T-helper 2 cell treated with Interferon-gamma antibody and Interleukin-4, amounts not matched to agents 5 μg/mL and 100 μg/mL, for 36 hours (primary cell): Measurements from ENCODE around the gene CASZ1.

ENCODE experiments used
- DNase-seq: peaks from one replicate; pipeline ENCODE4 v3.0.0; 2021; ENCODE audit warnings: low spot score
- H3K27ac Mint-ChIP-seq: one replicate; pipeline ENCODE4 v1.8.0; 2021; ENCODE audit warnings: mild to moderate bottlenecking, mixed read lengths
- H3K27me3 Mint-ChIP-seq: one replicate; pipeline ENCODE4 v1.8.0; 2021; ENCODE audit warnings: low read depth, mixed read lengths
- H3K36me3 Mint-ChIP-seq: one replicate; pipeline ENCODE4 v1.8.0; 2021; ENCODE audit warnings: low read depth, mixed read lengths
- H3K4me1 Mint-ChIP-seq: one replicate; pipeline ENCODE4 v1.8.0; 2021; ENCODE audit warnings: low read depth, mixed read lengths
- H3K4me3 Mint-ChIP-seq: one replicate; pipeline ENCODE4 v1.8.0; 2022; ENCODE audit warnings: mild to moderate bottlenecking, moderate library complexity, mixed read lengths
- H3K9me3 Mint-ChIP-seq: one replicate; pipeline ENCODE4 v1.8.0; 2021; ENCODE audit warnings: mixed read lengths

Gene CASZ1

GRCh38 chr1:10745886-10746455 lies 50.5 kb downstream of the CASZ1 start:
- Mint-ChIP-seq H3K4me1 (no peaks in the 10 kb centered on the region), H3K4me3 (no peak overlapping the region), H3K27ac (no peak overlapping the region), H3K36me3 (no peaks in the 10 kb centered on the region), H3K27me3 (no peaks in the 10 kb centered on the region), H3K9me3 (no peaks in the 10 kb centered on the region)
- DNase-seq, result no peak

DNA sequence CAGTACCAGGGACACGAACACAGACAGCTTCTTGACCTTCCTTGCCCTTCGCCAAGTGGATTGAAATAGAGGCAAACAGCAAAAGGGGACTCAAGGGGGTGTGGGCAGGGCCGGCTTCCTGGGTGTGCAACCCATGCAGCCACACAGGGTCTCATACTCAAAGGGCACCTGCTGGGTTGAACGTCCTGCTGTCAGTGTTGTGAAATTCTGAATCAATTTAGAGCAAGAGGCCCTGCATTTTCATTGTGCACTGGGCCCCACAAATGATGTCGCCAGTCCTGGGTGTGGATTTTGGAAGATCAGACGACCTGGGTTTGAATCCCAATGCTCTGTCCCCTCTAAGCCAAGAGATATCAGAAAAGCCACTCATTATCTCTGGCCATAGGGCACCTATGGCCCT lies 51.1 kb downstream of the CASZ1 start:
- H3K4me1 Mint-ChIP-seq, result no peaks in the 10 kb centered on the region
- H3K9me3 Mint-ChIP-seq, result no peaks in the 10 kb centered on the region
- H3K36me3 Mint-ChIP-seq, result no peaks in the 10 kb centered on the region
- no peak overlapping the region for H3K27ac Mint-ChIP-seq
- no peak overlapping the region for H3K4me3 Mint-ChIP-seq
- DNase-seq, result no peak
- H3K27me3 Mint-ChIP-seq, result no peaks in the 10 kb centered on the region

- no peak for DNase-seq
- Mint-ChIP-seq H3K36me3 (no peaks in the 10 kb centered on the region), H3K9me3 (no peaks in the 10 kb centered on the region), H3K4me3 (no peak overlapping the region), H3K27ac (no peak overlapping the region), H3K27me3 (no peaks in the 10 kb centered on the region), H3K4me1 (no peaks in the 10 kb centered on the region)
These were observed 51.7 kb downstream of the CASZ1 start for GRCh38 chr1:10744654-10745238.

- Mint-ChIP-seq H3K9me3 (no peaks in the 10 kb centered on the region), H3K36me3 (no peaks in the 10 kb centered on the region), H3K4me1 (no peaks in the 10 kb centered on the region), H3K27ac (no peak overlapping the region), H3K4me3 (no peak overlapping the region), H3K27me3 (no peaks in the 10 kb centered on the region)
- no peak for DNase-seq
These were observed 52.4 kb downstream of the CASZ1 start for GRCh38 chr1:10744029-10744428.

- Mint-ChIP-seq H3K4me1 (no peaks in the 10 kb centered on the region), H3K27me3 (no peaks in the 10 kb centered on the region), H3K9me3 (no peaks in the 10 kb centered on the region), H3K27ac (no peak overlapping the region), H3K4me3 (no peak overlapping the region), H3K36me3 (no peaks in the 10 kb centered on the region)
- DNase-seq, result no peak
These were observed 54.8 kb downstream of the CASZ1 start for GRCh38 chr1:10741696-10742095.

GRCh38 chr1:10740123-10740522 lies 56.3 kb downstream of the CASZ1 start:
- H3K36me3 Mint-ChIP-seq, result no peaks in the 10 kb centered on the region
- H3K27me3 Mint-ChIP-seq, result no peaks in the 10 kb centered on the region
- no peak for DNase-seq
- H3K27ac Mint-ChIP-seq, result no peak overlapping the region
- no peak overlapping the region for H3K4me3 Mint-ChIP-seq
- H3K9me3 Mint-ChIP-seq, result no peaks in the 10 kb centered on the region
- no peaks in the 10 kb centered on the region for H3K4me1 Mint-ChIP-seq

GRCh38 chr1:10739589-10739988 lies 56.9 kb downstream of the CASZ1 start:
- H3K9me3 Mint-ChIP-seq, result no peaks in the 10 kb centered on the region
- H3K4me3 Mint-ChIP-seq, result no peak overlapping the region
- H3K36me3 Mint-ChIP-seq, result no peaks in the 10 kb centered on the region
- no peaks in the 10 kb centered on the region for H3K4me1 Mint-ChIP-seq
- no peak overlapping the region for H3K27ac Mint-ChIP-seq
- H3K27me3 Mint-ChIP-seq, result peaks cover 1% of the 10 kb centered on the region
- no peak for DNase-seq

- H3K4me3 Mint-ChIP-seq, result no peak overlapping the region
These were observed 58.1 kb downstream of the CASZ1 start for GRCh38 chr1:10738061-10739058.

DNA sequence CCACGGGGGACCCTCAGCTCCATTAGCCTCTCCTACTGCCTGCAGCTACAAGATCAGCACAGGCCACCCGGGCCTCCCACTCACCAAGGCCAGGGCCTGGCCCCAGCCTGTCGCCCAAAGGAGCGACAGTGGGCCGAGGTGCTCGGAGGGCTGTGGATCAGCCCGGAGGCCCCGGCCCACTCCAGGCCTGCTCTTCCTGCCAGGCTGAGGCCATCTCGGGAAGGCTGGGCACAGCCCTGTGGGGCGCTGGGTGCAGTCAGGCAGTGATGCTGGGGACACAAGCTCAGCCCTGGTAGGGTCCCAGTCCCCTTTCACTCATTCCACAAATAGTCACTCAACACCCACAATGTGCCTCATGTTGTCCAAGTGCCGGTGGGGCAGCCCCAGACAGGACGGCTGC lies 58.8 kb downstream of the CASZ1 start:
- no peak for DNase-seq
- peaks cover 3% of the 10 kb centered on the region for H3K27me3 Mint-ChIP-seq
- H3K9me3 Mint-ChIP-seq, result no peaks in the 10 kb centered on the region
- H3K4me3 Mint-ChIP-seq, result no peak overlapping the region
- no peaks in the 10 kb centered on the region for H3K36me3 Mint-ChIP-seq
- no peaks in the 10 kb centered on the region for H3K4me1 Mint-ChIP-seq
- H3K27ac Mint-ChIP-seq, result no peak overlapping the region

More at GRCh38 chr1:10738061-10739058, 58.1 kb downstream of the CASZ1 start:
- peaks cover 3% of the 10 kb centered on the region for H3K27me3 Mint-ChIP-seq
- H3K36me3 Mint-ChIP-seq, result no peaks in the 10 kb centered on the region
- H3K27ac Mint-ChIP-seq, result no peak overlapping the region
- H3K4me1 Mint-ChIP-seq, result no peaks in the 10 kb centered on the region
- DNase-seq, result no peak
- no peaks in the 10 kb centered on the region for H3K9me3 Mint-ChIP-seq

DNA sequence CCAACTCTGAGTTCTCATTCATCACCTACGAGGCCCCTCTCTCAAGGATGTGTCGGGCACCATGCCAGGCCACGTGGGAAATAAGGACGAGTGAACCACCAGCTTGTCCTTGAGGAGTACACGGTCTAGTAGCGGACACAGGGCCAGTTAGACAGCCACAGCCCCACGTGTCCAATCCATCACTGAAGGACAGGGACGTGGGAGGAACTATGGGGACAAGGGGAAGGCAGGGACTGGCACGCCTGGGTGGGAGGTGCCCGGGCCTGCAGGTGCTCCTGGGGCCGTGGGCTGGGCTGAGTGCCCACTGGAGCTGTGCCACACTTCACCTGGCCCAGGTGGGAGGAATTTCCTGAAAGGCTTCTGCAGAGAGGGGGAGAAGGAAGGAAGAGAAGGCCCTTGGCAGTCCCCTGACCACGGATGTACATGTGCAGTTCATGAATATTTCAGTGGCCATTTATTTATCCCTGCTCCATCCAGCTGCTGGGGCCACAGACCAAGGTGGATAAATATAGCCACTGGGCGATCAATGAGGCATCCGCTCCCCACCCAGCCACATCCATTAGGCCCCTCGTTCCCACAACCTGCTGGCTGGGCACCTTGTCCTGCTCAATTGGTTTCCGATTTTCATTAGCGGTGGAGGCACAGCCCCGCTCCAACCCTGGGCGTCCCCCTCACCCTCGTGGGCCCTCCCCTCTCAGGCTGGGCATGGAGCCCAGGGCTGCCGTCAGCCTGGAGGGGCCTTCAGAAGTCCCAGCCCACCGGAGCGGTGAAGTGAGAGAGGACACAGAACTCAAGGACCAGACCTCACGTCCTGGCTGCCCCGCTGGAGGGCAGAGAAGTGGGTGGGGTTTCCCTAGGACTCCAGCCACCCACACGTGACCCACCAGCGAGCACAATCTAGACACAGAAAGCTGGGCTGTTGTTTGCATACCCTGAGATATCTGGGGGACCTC lies 59.5 kb downstream of the CASZ1 start:
- Mint-ChIP-seq H3K27me3 (peaks cover 3% of the 10 kb centered on the region), H3K4me1 (no peaks in the 10 kb centered on the region), H3K4me3 (no peak overlapping the region), H3K36me3 (no peaks in the 10 kb centered on the region), H3K27ac (no peak overlapping the region), H3K9me3 (no peaks in the 10 kb centered on the region)
- no peak for DNase-seq

- peaks cover 3% of the 10 kb centered on the region for H3K27me3 Mint-ChIP-seq
- no peaks in the 10 kb centered on the region for H3K4me1 Mint-ChIP-seq
- no peaks in the 10 kb centered on the region for H3K9me3 Mint-ChIP-seq
- H3K27ac Mint-ChIP-seq, result no peak overlapping the region
- no peak for DNase-seq
- H3K36me3 Mint-ChIP-seq, result no peaks in the 10 kb centered on the region
- H3K4me3 Mint-ChIP-seq, result no peak overlapping the region
These were observed 60.7 kb downstream of the CASZ1 start for GRCh38 chr1:10735563-10736305.

DNA sequence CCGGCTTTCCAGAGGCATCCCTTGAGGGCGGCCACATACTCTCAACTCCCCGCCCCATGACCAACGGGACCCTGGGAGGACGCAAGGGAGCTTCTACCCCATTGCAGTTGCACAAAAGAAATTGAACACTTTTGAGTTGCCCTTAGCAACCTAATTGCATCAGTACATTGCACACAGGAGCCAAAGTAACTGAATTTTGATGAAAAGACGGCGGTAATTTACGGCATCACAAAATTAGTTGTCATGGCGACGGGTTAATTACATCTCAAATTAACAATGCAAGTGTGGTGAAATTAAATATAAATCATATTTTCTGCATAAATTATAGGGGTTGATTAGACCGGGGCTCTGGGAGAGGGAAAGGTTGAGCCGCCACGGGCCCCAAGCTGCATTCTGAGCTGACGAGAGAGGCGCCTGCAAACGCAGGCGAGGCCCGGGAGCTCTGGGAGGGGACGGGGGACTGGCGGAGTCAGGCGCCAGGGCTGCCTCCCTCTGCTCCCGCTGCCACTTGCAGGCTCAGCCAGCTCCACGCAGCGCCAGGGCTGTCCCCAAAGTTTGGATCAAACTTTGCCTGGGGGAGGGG lies 61.4 kb downstream of the CASZ1 start:
- H3K27me3 Mint-ChIP-seq, result peaks cover 3% of the 10 kb centered on the region
- no peaks in the 10 kb centered on the region for H3K4me1 Mint-ChIP-seq
- no peak overlapping the region for H3K4me3 Mint-ChIP-seq
- H3K27ac Mint-ChIP-seq, result no peak overlapping the region
- DNase-seq, result no peak
- H3K36me3 Mint-ChIP-seq, result no peaks in the 10 kb centered on the region
- no peaks in the 10 kb centered on the region for H3K9me3 Mint-ChIP-seq

- Mint-ChIP-seq H3K27ac (no peak overlapping the region), H3K27me3 (peaks cover 3% of the 10 kb centered on the region), H3K9me3 (no peaks in the 10 kb centered on the region), H3K4me1 (no peaks in the 10 kb centered on the region), H3K36me3 (no peaks in the 10 kb centered on the region), H3K4me3 (no peak overlapping the region)
- DNase-seq, result no peak
These were observed 62.1 kb downstream of the CASZ1 start for GRCh38 chr1:10734375-10734774.
